T-helper 2 cell treated with Interferon-gamma antibody and Interleukin-4, amounts not matched to agents 100 ng/mL and 5 ng/mL, for 36 hours (primary cell): ENCODE measurements around the gene RUFY3. TPM values are rescaled to one million over a fixed set of nuclear protein-coding genes. Genes with fewer than 3 reads are reported as not detected.
"Not testable (repeated sequence)": the region's sequence is repeated elsewhere in the genome, so short reads cannot be mapped to it uniquely, and the experiment has no call there.

Experiments used
- intact Hi-C: fragments of 100-400 bp; cut with micrococcal nuclease; formaldehyde crosslinking; loops from one replicate; pipeline ENCODE4 v1.15.1; 2023
- total RNA-seq: library from RNA; stranded (reverse); gene quantifications from 2 replicates; pipeline ENCODE4 v1.2.3, GENCODE V29; 2022

Gene RUFY3
- total RNA-seq, 1 donor from 2014 or later = 16.2 TPM

DNA sequence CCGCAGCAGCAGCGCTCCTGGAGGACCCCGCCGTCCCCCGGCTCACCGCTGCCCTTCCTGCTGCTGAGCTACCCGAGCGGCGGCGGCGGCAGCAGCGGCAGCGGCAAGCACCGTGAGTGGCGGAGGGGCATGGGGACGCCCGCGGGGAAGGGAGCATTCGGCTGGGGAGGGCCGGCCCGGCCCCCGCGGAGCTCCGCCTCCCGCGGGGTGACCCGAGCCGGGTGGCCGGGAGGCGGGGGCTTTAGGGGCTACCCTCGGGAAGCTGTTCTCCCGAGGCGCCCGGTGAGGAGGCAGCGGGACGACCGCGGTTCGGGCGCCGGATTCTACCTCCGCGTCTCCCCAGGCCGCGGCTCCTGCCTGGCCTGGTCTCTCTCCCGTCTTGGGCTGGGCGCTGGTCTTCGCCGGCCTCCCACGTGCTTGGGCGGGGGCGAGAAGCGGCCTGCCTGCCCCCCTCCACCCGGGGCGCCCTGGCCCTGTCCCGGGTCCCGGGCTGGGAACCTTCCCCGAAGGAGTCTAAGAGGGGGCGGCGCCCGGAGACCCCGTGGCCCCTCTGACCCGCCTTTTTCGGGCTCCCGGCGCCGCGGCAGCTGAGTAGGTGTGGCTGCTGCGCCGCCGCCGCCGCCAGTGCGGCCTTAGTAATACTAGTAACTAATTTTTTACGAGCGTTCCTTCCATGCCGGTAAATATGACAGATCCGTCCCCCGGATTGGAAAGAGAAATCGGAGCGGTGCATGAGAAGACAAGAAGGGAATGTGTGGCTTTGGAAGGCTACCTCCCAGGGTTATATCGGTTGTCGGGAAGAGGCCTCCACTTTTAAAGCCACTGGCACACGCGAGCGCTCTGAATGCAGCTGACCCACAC is 16.4 kb upstream of the RUFY3 start:
- intact Hi-C loops = loop anchor here (1.0 kb wide), 5 partner anchors 17 to 288 kb away; partner anchors contain the start of genes DCK, GRSF1, MOB1B and UTP3

DNA sequence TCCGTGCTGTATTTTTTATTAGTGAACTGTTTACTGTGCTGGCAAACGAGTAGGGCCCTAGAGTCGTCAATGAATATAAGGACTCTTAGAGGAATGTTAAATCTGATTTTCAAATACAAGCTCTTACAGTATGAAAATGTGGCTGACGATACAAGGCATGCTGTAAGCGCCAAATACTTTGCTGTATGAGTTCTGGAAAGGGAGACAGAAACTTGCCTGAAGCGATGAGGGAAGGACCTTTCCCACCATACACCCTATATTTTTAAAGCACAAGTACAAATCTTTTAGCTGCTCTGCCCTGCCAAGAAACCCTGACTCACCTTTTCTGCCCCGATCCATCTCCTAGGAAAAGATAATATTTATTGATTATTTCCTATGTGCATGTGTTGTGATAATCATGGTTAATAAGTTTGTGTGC is 15.7 kb upstream of the RUFY3 start:
- intact Hi-C loops = loop anchor here (1.0 kb wide), 1 partner anchor 287 kb away; the partner anchor contains the start of gene DCK

DNA sequence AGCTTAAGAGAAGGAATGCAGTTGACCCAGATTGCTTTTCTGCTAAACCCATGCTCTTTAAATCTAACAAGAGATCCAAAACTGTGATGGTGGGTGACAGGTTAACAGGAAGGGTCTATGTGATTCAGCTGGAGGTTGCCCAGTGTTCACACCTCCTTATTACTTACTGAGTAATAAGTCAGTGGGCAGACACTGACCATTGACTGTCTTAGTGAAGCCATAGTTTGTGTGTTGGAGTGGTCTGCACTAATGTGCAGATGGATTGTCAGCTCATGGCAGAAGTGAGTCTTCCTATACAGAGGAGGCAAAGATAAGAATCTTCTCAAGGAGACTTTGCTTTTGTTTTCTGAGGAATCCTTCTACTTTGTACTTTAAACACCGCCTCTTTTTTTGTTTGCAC is 15.2 kb upstream of the RUFY3 start:
- intact Hi-C loops = loop anchor here (1.0 kb wide), 1 partner anchor 287 kb away; the partner anchor contains the start of gene DCK

DNA sequence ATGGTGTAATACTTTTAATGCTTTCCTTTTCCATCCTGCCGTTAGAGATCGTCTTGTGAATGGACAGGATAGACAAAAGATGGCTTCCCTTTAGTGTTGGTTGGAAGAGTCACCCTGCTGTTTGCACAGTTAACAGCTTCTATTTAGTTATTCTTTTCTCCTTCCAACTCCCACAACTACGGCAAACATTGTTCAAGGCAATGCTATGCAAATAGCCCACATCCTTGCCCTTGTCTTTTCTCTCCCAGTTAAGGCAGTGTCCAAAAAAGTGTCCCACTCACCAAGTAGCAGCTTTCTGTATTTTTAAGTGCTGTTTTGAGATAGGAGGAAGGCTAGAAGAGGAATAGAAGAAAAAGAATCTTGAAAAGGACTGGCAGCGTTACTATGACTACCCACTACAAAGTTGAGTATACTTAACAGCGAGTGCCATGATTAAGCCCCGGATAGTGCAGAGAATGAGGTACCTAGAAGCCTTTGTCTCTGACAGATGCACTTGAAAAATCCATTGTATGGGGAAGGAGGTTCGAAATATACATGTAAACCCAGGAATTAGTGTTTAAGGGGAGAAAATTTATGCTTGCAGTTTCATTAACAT is 12.1 kb upstream of the RUFY3 start:
- intact Hi-C loops = no loop called here

DNA sequence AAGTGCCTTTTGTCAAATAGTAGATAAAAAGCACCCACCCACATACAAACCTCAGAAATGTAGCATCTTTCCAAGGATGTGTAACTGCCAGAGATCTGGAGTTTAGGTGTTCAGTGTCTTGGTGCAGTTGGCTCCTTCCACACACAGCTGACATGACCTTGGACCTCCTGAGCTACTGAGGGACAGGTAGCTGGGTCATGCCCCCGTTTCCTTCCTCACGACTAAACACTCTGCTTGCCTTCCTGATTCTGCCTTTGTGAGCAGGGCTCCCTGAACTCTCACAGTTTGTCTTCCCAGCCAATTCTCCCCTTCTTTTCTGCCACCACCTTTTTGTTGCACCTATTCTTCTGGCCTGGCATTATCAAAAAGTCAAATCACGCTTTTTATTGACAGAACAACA is 10.2 kb upstream of the RUFY3 start:
- intact Hi-C loops = no loop called here

DNA sequence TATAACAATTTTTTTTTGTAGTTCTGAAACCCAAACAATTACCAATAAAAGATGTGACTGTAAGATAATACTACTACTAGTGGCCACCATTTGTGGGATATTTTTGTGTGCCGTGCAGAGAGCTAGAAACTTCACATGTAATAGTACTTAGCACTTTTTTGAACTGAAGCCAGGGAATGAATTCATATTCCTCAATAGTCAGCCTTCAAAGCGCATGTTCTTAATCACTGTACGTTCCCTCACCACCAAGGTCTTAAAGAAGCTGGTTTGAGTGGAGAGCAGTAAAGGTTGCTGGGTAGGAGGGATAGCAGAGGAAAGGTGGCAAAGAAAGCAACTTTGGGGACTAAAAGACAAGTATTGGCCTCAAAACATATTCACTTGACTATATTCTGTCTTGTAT is 9.6 kb upstream of the RUFY3 start:
- intact Hi-C loops = no loop called here

DNA sequence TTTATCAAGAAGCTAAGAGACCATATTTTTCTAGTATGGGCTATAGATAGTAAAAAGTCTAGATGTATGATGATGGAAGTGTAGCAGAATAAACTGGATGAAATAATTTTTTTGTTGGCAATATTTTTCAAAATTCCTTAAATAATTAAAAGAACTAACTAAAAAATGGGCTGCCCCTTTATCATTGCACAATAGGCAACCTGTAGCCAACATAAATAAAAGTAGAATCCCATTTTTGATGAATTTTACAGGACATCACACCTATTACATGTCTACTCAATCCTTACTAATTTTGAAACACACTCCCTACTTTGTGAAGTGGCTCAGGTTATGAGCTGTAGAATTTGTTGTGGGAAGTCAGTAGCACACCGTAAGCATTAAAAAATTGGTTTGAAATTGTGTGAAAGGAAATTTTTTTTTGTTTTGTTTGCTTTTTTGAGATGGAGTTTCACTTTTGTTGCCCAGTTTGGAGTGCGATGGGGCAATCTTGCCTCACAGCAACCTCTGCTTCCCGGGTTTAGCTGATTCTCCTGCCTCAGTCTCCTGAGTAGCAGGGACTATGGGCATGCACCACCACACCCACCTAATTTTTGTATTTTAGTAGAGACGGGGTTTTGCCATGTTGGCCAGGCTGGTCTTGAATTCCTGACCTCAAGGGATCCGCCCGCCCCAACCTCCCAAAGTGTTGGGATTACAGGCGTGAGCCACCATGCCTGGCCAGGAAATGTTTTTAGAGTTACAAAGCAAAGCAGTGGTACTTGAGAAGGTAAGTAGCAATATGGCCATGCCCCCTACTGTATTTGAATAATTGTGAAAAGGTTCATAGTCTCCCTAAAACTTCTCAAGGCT is 8.9 kb upstream of the RUFY3 start:
- intact Hi-C loops = no loop called here

DNA sequence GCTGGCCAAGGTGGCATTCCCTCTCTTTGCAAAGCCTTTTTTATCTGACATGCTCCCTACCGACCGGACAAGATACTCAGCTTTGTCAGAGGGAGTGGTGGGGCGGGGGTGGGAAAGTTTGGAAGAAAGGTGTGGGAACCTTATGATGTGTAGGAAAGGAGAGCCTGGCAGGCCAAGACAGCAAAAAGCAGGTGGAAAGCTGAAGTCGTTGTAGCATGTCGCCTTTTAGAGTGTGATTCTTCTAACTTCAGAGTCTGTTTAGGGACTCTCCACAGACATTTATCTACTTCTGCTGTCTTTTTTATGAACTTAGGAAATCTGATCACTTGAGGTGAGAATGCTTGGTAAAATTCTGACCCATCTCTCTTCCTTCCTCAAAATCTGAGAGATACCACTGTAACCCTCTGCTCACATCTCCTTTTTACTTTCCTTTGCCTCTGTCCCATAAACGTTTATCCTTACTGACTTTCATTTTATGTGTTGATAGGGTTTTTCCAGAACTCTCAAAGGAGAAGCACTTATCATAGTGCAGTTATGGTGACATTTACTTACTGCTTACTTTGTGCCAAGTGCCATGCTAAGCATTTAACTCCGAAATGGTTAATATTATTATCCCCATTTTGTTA is 8.2 kb upstream of the RUFY3 start:
- intact Hi-C loops = no loop called here

DNA sequence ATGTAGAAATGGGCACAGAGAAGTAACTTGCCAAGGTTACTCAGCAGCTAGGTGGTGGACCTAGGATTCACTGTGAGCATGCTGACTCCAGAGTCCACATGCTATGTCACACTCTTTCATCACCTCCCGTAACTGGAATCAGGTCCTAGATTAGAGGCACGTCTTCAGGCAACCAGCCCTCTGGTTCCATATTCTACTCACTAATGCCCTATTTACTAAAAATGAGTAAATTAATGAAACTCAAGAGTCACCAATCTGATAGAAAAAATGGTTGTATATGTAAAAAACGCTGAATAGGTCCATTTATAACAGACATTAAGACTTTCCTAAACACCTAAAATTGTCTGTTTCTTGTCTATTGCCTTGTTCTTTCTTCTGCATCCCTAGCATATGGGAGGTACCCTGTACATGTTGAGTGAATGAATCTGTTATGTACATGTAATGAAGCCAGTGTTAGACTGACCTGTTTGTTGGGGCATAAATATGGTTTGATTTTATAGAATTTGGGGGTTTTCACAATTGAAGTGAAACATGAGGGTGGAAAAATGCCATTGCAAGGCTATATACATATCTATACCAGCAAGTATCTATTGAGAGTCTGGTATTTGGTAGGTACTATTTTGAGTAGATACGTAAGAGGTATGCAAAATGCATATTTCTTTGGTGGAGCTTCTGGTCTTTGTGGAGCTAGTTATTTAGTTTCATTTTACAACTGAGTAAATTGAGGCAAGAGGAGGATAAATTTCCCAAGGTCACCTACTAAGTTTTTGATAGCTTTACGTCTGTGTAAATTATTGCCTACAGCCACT is 7.5 kb upstream of the RUFY3 start:
- intact Hi-C loops = no loop called here

DNA sequence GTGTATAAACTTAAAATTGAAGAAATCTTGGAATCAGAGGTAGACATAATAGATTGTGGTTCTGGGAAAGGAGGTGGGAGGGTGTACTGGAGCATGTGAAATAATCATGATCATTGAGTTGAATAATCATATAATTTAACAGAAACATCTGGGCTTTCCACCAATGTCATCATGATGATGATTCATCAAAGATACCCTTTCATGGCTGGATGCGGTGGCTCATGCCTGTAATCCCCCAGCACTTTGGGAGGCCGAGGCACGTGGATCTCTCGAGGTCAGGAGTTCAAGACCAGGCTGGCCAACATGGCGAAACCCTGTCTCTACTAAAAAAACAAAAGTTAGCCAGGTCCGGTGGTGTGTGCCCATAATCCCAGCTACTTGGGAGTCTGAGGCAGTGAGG is 6.7 kb upstream of the RUFY3 start:
- intact Hi-C loops = no loop called here

DNA sequence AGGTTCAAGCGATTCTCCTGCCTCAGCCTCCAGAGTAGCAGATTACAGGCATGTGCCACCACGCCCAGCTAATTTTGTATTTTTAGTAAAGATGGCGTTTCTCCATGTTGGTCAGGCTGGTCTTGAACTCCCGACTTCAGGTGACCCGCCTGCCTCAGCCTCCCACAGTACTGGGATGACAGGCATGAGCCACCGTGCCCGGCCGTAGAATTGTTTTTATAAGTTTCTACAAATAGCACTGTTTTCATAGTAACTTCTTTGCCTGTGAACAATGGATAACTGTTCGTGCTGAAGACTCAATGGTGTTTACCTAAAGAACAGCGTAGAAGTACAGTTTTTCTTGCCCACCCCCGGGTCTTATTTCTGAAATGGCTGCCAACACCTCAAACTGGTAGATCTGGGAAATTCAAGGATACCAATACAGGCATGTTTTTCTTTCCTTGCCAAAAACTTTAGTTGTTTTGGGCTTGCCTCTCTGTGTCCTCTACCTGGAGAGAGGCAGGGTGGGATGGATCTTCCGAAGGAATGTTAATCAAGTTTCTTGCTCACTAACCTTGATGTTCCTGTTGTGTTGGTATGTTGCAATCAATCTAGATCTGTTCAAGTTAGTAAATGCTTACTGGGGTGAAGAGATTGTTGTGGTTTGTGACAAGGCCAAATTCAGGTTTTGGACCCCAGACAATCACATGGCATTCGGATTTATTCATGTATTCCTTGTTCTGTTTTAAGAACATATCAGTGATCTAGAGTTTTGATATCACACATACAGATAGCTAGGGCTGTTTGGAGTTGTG is 2.8 kb upstream of the RUFY3 start:
- intact Hi-C loops = no loop called here

DNA sequence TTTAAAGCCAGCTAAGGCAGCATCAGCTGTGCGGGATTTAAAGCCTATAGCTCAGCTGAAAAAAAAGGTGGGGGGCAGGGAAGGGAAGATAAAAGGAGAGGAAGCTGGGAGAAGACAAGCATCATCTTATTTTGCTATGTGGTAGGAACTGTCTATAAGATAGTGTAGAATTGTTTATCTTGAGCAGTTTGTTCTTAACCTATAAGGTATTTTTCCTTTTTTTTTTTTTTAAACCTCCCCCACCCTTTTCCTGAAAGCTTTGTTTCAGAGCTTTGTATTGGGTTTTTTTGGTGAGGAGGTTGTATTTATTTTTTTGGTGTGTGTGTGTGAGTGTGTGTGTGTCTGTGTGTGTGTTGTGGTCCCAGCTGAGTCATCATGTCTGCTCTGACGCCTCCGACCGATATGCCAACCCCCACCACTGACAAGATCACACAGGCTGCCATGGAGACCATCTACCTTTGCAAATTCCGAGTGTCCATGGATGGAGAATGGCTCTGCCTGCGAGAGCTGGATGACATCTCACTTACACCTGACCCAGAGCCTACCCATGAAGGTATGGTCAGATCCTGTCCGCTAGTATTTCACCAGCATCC is 531 bp downstream of the RUFY3 start:
- intact Hi-C loops = no loop called here

DNA sequence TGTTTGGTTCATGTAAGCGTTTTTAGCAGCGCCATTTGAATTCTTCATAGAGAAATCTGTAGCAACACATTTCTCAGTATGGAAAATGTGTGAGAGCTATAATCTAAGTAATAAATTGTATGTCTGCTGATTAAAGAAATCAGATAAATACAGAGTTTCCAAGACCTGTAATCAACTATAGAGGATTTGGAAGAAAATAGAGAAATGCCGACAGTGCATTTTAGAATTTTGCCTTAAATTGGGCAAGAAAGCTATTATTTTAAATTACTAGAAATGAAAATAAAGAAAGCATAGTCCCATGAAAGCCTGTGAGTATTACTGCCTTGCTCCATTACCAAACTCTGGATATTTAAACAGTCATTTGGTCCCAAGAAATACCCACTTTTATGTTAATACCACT is 2.7 kb downstream of the RUFY3 start:
- intact Hi-C loops = no loop called here

DNA sequence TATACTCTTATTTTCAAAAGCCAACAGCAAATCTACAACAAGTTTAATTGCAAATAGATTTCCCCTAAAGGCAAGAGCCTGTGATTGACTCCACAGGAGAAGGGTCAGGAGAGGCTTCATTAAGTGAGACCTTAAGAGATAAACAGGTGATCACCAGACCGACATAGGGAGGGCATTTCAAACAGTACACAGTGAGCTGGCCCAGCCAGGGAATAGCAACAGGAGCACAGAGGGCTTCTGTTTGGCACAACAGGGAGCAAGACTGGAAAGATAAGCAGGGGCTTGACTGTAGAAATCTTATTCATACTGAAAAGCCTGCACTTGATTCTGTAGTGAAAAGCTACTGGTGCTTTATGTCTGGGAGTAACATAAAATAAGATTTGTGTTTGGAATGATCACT is 3.9 kb downstream of the RUFY3 start:
- intact Hi-C loops = no loop called here

DNA sequence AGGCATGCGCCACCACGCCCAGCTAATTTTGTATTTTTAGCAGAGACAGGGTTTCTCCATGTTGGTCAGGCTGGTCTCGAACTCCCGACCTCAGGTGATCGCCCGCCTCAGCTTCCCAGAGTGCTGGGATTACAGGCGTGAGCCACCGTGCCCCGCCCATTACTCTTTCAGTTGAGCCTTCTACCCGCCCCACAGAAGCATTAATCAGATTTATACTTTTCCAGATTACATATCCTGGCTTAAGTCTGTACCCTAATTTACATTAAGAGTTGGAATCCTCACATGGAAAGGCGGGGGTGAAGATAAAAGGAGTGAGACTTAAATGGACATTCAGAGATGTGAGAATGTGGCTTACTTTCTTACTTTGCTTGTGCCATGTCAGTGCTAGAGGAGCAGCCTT is 4.8 kb downstream of the RUFY3 start:
- intact Hi-C loops = not testable (repeated sequence)

DNA sequence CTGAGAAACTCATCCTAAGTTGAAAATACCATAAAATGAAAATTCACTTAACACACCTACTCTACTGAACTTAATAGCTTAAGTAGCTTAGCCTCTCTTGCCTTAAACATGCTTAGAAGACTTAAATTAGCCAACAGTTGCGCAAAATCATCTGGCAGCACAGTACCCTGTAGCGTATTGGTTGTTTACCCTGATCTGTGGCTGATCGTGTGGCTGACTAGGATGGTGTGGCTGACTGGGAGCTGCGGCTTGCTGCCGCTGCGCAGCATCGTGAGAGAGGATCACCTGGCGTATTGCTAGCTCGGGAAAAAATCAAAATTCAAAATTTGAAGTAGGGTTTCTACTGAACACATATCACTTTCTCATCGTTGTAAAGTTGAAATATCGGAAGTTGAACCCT is 6.3 kb downstream of the RUFY3 start:
- intact Hi-C loops = no loop called here

DNA sequence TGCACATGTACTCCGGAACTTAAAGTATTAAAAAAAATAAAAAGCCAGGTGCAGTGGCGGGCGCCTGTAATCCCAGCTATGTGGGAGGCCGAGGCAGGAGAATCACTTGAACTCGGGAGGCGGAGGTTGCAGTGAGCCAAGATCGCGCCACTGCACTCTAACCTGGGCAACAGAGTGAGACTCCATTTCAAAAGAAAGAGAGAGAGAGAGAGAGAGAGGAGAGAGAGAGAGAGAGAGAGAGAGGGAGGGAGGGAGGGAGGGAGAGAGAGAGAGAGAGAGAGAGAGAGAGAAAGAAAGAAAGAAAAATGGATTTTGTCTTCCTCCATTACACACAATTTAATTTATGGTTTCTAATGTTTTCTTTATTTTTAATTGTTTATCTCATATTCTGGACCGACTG is 11.1 kb downstream of the RUFY3 start:
- intact Hi-C loops = not testable (repeated sequence)

DNA sequence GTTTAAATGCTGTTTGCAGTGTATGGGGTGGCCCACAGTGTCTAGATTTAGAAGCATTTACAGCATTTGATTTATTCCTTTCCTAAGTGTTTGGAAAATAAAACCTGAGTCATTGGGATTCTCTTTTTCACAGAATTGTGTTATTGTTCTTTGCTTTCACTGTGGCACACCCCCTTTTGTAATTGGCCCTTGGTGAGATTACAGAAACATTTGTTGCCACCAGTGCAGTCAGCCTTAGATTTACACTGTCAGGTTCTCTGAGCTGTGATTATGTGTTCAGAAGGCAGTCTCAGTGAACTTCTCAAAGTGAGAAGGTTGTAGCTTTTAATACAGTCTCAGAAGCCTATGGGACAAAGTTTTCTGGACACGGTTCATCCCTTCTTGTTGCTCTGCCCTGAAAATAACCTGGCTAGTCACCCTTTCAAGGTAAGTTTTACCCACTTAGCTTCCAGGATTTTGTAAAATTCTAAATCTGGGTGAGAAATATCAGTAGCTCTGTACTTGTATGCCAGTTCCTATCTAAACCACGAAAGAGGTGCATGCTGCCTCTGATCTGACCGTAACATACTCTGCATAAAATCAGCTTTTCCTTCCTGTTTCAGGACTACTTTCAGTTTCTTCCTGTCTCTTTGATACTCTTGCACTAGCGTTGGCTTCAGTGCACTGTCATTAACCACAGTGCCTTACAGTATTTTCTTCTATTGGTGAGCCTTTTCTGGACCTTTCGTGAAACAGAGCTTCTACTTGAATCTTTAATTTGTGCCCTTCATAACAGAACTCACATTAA is 12.6 kb downstream of the RUFY3 start:
- intact Hi-C loops = loop anchor here (1.0 kb wide), 3 partner anchors 29 to 105 kb away; partner anchors contain the start of genes GRSF1 and UTP3
